H1 (cell line): ENCODE measurements around the gene RPP30.

Experiments used
- CHD1 ChIP-seq: IDR thresholded peaks from 2 replicates; pipeline ENCODE4 v1.6.1; 2012; ENCODE audit warnings: low read depth, low read length, improper control_type of control experiment
- CHD2 ChIP-seq: IDR thresholded peaks from 2 replicates; pipeline ENCODE4 v1.6.1; 2012; ENCODE audit warnings: low read length, improper control_type of control experiment
- CREB1 ChIP-seq: IDR thresholded peaks from 2 replicates; pipeline ENCODE4 v1.6.1; 2012; ENCODE audit warnings: inconsistent platforms
- CTCF ChIP-seq, 3 experiments: IDR thresholded peaks; 1 replicate in 2 of 3; 2 replicates in 1 of 3; pipeline versions ENCODE4 v1.5.1 to v1.6.1; 2011; ENCODE audit warnings: low read length in 3 of 3, mild to moderate bottlenecking in 3 of 3, inconsistent platforms in 2 of 3, low read depth in 1 of 3, moderate library complexity in 1 of 3; ENCODE audit not compliant: insufficient read depth in 1 of 3; ENCODE audit errors: control extremely low read depth in 1 of 3
- EGR1 ChIP-seq: IDR thresholded peaks from 2 replicates; pipeline ENCODE4 v1.6.1; 2011; ENCODE audit warnings: low read depth, low read length, borderline replicate concordance
- EZH2 ChIP-seq: fragments of 200-600 bp; sonication (generic); IDR thresholded peaks from 2 replicates; pipeline ENCODE4 v1.7.1; 2012; ENCODE audit warnings: low read depth, mild to moderate bottlenecking, moderate library complexity, low read length, inconsistent platforms; ENCODE audit not compliant: severe bottlenecking
- GABPA ChIP-seq: IDR thresholded peaks from 2 replicates; pipeline ENCODE4 v1.6.1; 2011; ENCODE audit warnings: mild to moderate bottlenecking, low read length, moderate library complexity, borderline replicate concordance; ENCODE audit not compliant: insufficient read depth
- HDAC2 ChIP-seq, 2 experiments: fragments of 300-600 bp in 1 of 2; sonication (generic) in 1 of 2; IDR thresholded peaks; 2 replicates each; pipeline ENCODE4 v1.6.1; 2011 to 2012; ENCODE audit warnings: low read depth in 2 of 2, low read length in 2 of 2, mild to moderate bottlenecking in 2 of 2, moderate library complexity in 2 of 2, borderline replicate concordance in 1 of 2, inconsistent platforms in 1 of 2
- POLR2AphosphoS5 ChIP-seq: IDR thresholded peaks from 2 replicates; pipeline ENCODE4 v1.6.1; 2011; ENCODE audit warnings: low read depth, low read length
- TAF1 ChIP-seq: IDR thresholded peaks from 2 replicates; pipeline ENCODE4 v1.6.1; 2011; ENCODE audit warnings: mild to moderate bottlenecking, low read depth, low read length
- TF ChIP-seq, protein P1 (sequence below): IDR thresholded peaks from 2 replicates; pipeline ENCODE4 v1.6.1; 2012; ENCODE audit warnings: inconsistent platforms

GRCh38 chr10:90866050-90866598 is 5.7 kb upstream of the RPP30 start:
- TF ChIP-seq CTCF (IDR thresholded peaks at IDR 0.05; ENCODE audit: control extremely low read depth in 1 of 3, insufficient read depth in 1 of 3, low read depth in 1 of 3, low read length in 3 of 3) (no peak), CREB1 (no peak), CHD1 (no peak), EGR1 (no peak), TAF1 (no peak), EZH2 (no peak), POLR2AphosphoS5 (no peak), HDAC2 (IDR thresholded peaks at IDR 0.05; ENCODE audit: borderline replicate concordance in 1 of 2, low read depth in 2 of 2, low read length in 2 of 2) (no peak), CHD2 (no peak), GABPA (no peak)
- TF ChIP-seq, protein P1, sequence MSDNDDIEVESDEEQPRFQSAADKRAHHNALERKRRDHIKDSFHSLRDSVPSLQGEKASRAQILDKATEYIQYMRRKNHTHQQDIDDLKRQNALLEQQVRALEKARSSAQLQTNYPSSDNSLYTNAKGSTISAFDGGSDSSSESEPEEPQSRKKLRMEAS: no peak
